OCI-LY7 (cell line): ENCODE measurements around the gene C8B. TPM values are rescaled to one million over a fixed set of nuclear protein-coding genes. Genes with fewer than 3 reads are reported as not detected.

Source experiments
- BruUV-seq: library from RNA; stranded (reverse); fragments of 400-500 nt; replicated peaks from 2 replicates; lab custom pipeline; 2021; lab: Mats Ljungman, UMichigan
- CTCF ChIA-PET: fragments of 300-600 bp; sonication (Branson Sonifier 250); formaldehyde crosslinking; loops from one replicate; lab custom pipeline; 2022; ENCODE audit warnings: antibody characterized with exemption; ENCODE audit not compliant: unreplicated experiment; lab: Charles Lee
- POLR2A ChIA-PET: fragments of 300-600 bp; sonication (Branson Sonifier 250); formaldehyde crosslinking; loops from one replicate; lab custom pipeline; 2022; ENCODE audit warnings: antibody characterized with exemption; lab: Charles Lee
- DNase-seq: peaks from one replicate; pipeline ENCODE4 v3.0.0-alpha.2; 2015; ENCODE audit warnings: low spot score
- H2AFZ ChIP-seq: fragments of 200-600 bp; sonication (generic), shearing (Covaris generic); 2 replicates; pipeline ENCODE4 v1.6.1; 2014; ENCODE audit warnings: mild to moderate bottlenecking, antibody characterized with exemption, low read length, moderate library complexity
- H3K27ac ChIP-seq: fragments of 200-600 bp; sonication (generic); 2 replicates; pipeline ENCODE4 v1.5.1; 2014; ENCODE audit warnings: mixed run types, low read depth, mild to moderate bottlenecking, moderate library complexity, low read length, inconsistent platforms; ENCODE audit not compliant: poor library complexity, severe bottlenecking
- H3K36me3 ChIP-seq: fragments of 200-600 bp; sonication (generic); 2 replicates; pipeline ENCODE4 v1.6.1; 2014; ENCODE audit warnings: mild to moderate bottlenecking, antibody characterized with exemption, low read length, moderate library complexity, mixed read lengths; ENCODE audit not compliant: insufficient read depth
- H3K4me1 ChIP-seq: fragments of 200-600 bp; sonication (generic); 2 replicates; pipeline ENCODE4 v1.5.1; 2014; ENCODE audit warnings: mild to moderate bottlenecking, low read length; ENCODE audit not compliant: insufficient read depth, poor library complexity, severe bottlenecking
- H3K4me2 ChIP-seq: fragments of 200-600 bp; sonication (generic); 2 replicates; pipeline ENCODE4 v1.6.1; 2014; ENCODE audit warnings: mild to moderate bottlenecking, low read length
- H3K4me3 ChIP-seq: fragments of 200-600 bp; sonication (generic); 2 replicates; pipeline ENCODE4 v1.5.1; 2014; ENCODE audit warnings: mild to moderate bottlenecking, low read depth, low read length; ENCODE audit not compliant: poor library complexity, severe bottlenecking
- H3K79me2 ChIP-seq: fragments of 200-600 bp; sonication (generic); 2 replicates; pipeline ENCODE4 v1.6.1; 2016; ENCODE audit warnings: low read depth, mild to moderate bottlenecking, low read length, moderate library complexity, mixed read lengths; ENCODE audit not compliant: insufficient read depth
- H3K9me2 ChIP-seq: fragments of 200-600 bp; sonication (generic); 2 replicates; pipeline ENCODE4 v1.6.1; 2016; ENCODE audit warnings: mild to moderate bottlenecking, low read length, mixed read lengths; ENCODE audit not compliant: insufficient read depth
- H3K9me3 ChIP-seq: fragments of 200-600 bp; sonication (generic); 2 replicates; pipeline ENCODE4 v1.6.1; 2014; ENCODE audit warnings: mild to moderate bottlenecking, mixed run types, low read length, mixed read lengths
- H4K20me1 ChIP-seq: fragments of 200-600 bp; sonication (generic); 2 replicates; pipeline ENCODE4 v1.6.1; 2014; ENCODE audit warnings: mild to moderate bottlenecking, antibody characterized with exemption, low read length, moderate library complexity, mixed read lengths; ENCODE audit not compliant: insufficient read depth
- CTCF ChIP-seq: fragments of 200-600 bp; sonication (generic); conservative IDR thresholded peaks from 2 replicates; pipeline ENCODE4 v1.5.1; 2014; ENCODE audit warnings: mild to moderate bottlenecking, antibody characterized with exemption, low read length, moderate library complexity, mixed read lengths
- EZH2phosphoT487 ChIP-seq: fragments of 200-600 bp; sonication (generic); IDR thresholded peaks from 2 replicates; pipeline ENCODE4 v1.6.1; 2018; ENCODE audit warnings: low read depth, borderline replicate concordance, mild to moderate bottlenecking, mixed run types, antibody characterized with exemption, low read length, moderate library complexity, mixed read lengths
- intact Hi-C: fragments of 100-400 bp; cut with micrococcal nuclease; formaldehyde crosslinking; loops from one replicate; pipeline ENCODE4 v1.10.0; 2022; ENCODE audit not compliant: unreplicated experiment
- total RNA-seq, 2 experiments: library from RNA; depleted of rRNA in 1 of 2; stranded (reverse); fragments of >200 nt in 1 of 2; shearing (Covaris generic) in 1 of 2; gene quantifications; 2 replicates each; pipeline ENCODE4 v1.2.3, GENCODE V29; 2014 to 2022

Gene C8B
- total RNA-seq, 2 experiments from 2014 or later: not detected

DNA sequence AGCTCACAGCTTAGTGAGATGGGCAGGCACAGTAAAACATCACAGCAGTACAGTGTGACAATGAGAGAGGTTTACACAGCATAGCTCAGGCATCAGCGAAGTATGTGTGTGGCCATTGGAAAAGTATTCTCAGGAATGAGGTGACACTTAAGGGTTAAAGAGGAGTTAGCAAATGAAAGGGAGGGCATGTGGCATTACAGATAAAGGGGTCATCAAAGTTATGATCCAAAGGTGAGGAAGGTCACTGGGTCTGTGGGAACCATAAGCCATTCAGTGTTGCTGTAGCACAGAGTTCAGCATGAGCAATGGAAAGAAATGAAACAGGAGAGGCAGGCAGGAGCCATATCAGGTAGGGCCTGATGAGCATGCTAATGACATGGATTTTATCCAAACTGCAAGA is 4.5 kb upstream of the C8B start:
- POLR2A ChIA-PET: interaction anchor here (0.5 kb wide), 1 partner anchor 20 kb away, joined by 4 read pairs; no protein-coding TSS in a partner anchor

DNA sequence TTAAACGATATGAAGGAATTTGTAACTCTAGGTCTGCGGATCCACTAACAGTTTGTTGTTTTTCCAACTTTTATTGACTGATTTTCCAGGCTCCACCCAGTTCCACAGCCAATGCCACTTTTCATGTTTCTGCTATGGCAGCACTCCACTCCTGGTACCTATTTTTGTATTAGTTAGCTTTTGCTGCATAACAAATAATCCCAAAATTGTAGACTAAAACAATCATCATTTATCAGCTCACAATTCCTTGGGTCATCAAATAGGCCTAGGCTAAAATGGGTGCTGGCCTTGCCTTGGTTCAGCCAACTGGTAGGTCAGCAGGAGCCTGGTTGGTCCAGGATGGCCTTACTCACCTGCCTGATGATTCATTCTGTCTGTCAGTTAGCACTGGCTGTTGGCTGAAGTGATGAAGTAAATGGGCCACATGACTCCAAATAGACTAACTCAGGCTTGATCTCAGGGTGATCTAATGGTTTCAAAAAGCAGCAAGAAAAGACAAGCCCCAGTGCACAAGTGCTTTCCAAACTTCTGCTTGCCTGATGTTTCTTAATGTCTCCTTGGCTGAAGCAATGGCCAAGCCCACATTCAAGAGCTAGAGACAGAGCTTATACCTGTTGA is 3.2 kb upstream of the C8B start:
- Histone ChIP-seq H3K9me2 (no peaks in the 10 kb centered on the region), H2AFZ (no peak overlapping the region), H3K4me3 (no peak overlapping the region), H4K20me1 (no peaks in the 10 kb centered on the region), H3K79me2 (no peaks in the 10 kb centered on the region), H3K9me3 (no peaks in the 10 kb centered on the region), H3K27ac (no peak overlapping the region), H3K36me3 (no peaks in the 10 kb centered on the region), H3K4me2 (no peak overlapping the region), H3K4me1 (no peaks in the 10 kb centered on the region)
- ChIA-PET CTCF (no interaction called here), POLR2A (no interaction called here)
- no peak for DNase-seq
- TF ChIP-seq CTCF (no peak), EZH2phosphoT487 (no peak)
- intact Hi-C loops: no loop called here
- no TSS peak for BruUV-seq

More for the DNA sequence above, 4.5 kb upstream of the C8B start:
- Histone ChIP-seq H3K4me3 (no peak overlapping the region), H3K4me2 (no peak overlapping the region), H4K20me1 (no peaks in the 10 kb centered on the region), H2AFZ (no peak overlapping the region), H3K36me3 (no peaks in the 10 kb centered on the region), H3K9me3 (no peaks in the 10 kb centered on the region), H3K9me2 (no peaks in the 10 kb centered on the region), H3K79me2 (no peaks in the 10 kb centered on the region), H3K4me1 (no peaks in the 10 kb centered on the region), H3K27ac (no peak overlapping the region)
- CTCF ChIA-PET: no interaction called here
- intact Hi-C loops: no loop called here
- no TSS peak for BruUV-seq
- DNase-seq: no peak
- TF ChIP-seq EZH2phosphoT487 (no peak), CTCF (no peak)
